H9 (cell line): ENCODE measurements around the gene ANKRD55. TPM values are rescaled to one million over a fixed set of nuclear protein-coding genes. Genes with fewer than 3 reads are reported as not detected.

Experiments
- DNase-seq: peaks from one replicate; pipeline ENCODE4 v3.0.0-alpha.2; 2017
- H2AFZ ChIP-seq: one replicate; pipeline ENCODE4 v1.6.1; 2013; ENCODE audit warnings: mild to moderate bottlenecking, low read length, control low read depth, moderate library complexity
- H2AK5ac ChIP-seq: 2 replicates; pipeline ENCODE4 v1.6.1; 2013; ENCODE audit warnings: low read length, control low read depth, mixed read lengths; ENCODE audit not compliant: insufficient read length
- H2BK120ac ChIP-seq: one replicate; pipeline ENCODE4 v1.6.1; 2013; ENCODE audit warnings: low read depth, mild to moderate bottlenecking, low read length, control low read depth, inconsistent platforms; ENCODE audit not compliant: poor library complexity, severe bottlenecking
- H2BK12ac ChIP-seq: 2 replicates; pipeline ENCODE4 v1.6.1; 2013; ENCODE audit warnings: low read length, control low read depth, mixed read lengths, low read depth; ENCODE audit not compliant: insufficient read length
- H2BK15ac ChIP-seq: 2 replicates; pipeline ENCODE4 v1.6.1; 2013; ENCODE audit warnings: low read depth, low read length, control low read depth
- H2BK20ac ChIP-seq: one replicate; pipeline ENCODE4 v1.6.1; 2013; ENCODE audit warnings: low read depth, mild to moderate bottlenecking, low read length, control low read depth, inconsistent platforms; ENCODE audit not compliant: poor library complexity, severe bottlenecking
- H2BK5ac ChIP-seq: 2 replicates; pipeline ENCODE4 v1.6.1; 2013; ENCODE audit warnings: low read length, control low read depth, mixed read lengths; ENCODE audit not compliant: insufficient read length
- H3K14ac ChIP-seq: 2 replicates; pipeline ENCODE4 v1.6.1; 2013; ENCODE audit warnings: low read length, control low read depth; ENCODE audit not compliant: insufficient read depth
- H3K18ac ChIP-seq: 2 replicates; pipeline ENCODE4 v1.6.1; 2013; ENCODE audit warnings: low read depth, mild to moderate bottlenecking, mixed read lengths, low read length, control low read depth; ENCODE audit not compliant: insufficient read length
- H3K23ac ChIP-seq: 2 replicates; pipeline ENCODE4 v1.6.1; 2013; ENCODE audit warnings: low read length, control low read depth, mixed read lengths, low read depth; ENCODE audit not compliant: insufficient read length
- H3K23me2 ChIP-seq: 2 replicates; pipeline ENCODE4 v1.6.1; 2013; ENCODE audit warnings: low read depth, mild to moderate bottlenecking, mixed read lengths, low read length, control low read depth; ENCODE audit not compliant: insufficient read length, poor library complexity, severe bottlenecking
- H3K27ac ChIP-seq: 2 replicates; pipeline ENCODE4 v1.5.1; 2013; ENCODE audit warnings: low read length, control low read depth, mixed read lengths, low read depth; ENCODE audit not compliant: insufficient read length
- H3K27me3 ChIP-seq: 2 replicates; pipeline ENCODE4 v1.6.1; 2013; ENCODE audit warnings: low read length, control low read depth, inconsistent platforms; ENCODE audit not compliant: insufficient read depth
- H3K4ac ChIP-seq: 2 replicates; pipeline ENCODE4 v1.6.1; 2013; ENCODE audit warnings: low read depth, mild to moderate bottlenecking, control low read depth, inconsistent platforms, low read length, moderate library complexity
- H3K4me1 ChIP-seq: 2 replicates; pipeline ENCODE4 v1.6.1; 2013; ENCODE audit warnings: low read length, control low read depth, inconsistent platforms; ENCODE audit not compliant: insufficient read depth
- H3K4me2 ChIP-seq: 2 replicates; pipeline ENCODE4 v1.6.1; 2013; ENCODE audit warnings: low read length, control low read depth, mixed read lengths; ENCODE audit not compliant: insufficient read length, insufficient read depth
- H3K56ac ChIP-seq: 2 replicates; pipeline ENCODE4 v1.6.1; 2013; ENCODE audit warnings: low read depth, mild to moderate bottlenecking, mixed read lengths, low read length, control low read depth; ENCODE audit not compliant: insufficient read length
- H3K79me1 ChIP-seq: 2 replicates; pipeline ENCODE4 v1.6.1; 2013; ENCODE audit warnings: low read depth, mild to moderate bottlenecking, moderate library complexity, low read length, control low read depth, inconsistent platforms; ENCODE audit not compliant: insufficient read depth, poor library complexity, severe bottlenecking
- H3K79me2 ChIP-seq: 2 replicates; pipeline ENCODE4 v1.6.1; 2013; ENCODE audit warnings: low read length, control low read depth, inconsistent platforms; ENCODE audit not compliant: insufficient read depth
- H3K9ac ChIP-seq: 2 replicates; pipeline ENCODE4 v1.6.1; 2013; ENCODE audit warnings: low read length, control low read depth, mixed read lengths; ENCODE audit not compliant: insufficient read length; ENCODE audit errors: extremely low read depth
- H3K9me3 ChIP-seq: one replicate; pipeline ENCODE4 v1.6.1; 2013; ENCODE audit warnings: low read depth, low read length, inconsistent platforms; ENCODE audit not compliant: control insufficient read depth
- H3T11ph ChIP-seq: one replicate; pipeline ENCODE4 v1.6.1; 2013; ENCODE audit warnings: mild to moderate bottlenecking, low read length, control low read depth, inconsistent platforms
- H4K20me1 ChIP-seq: one replicate; pipeline ENCODE4 v1.6.1; 2013; ENCODE audit not compliant: control insufficient read depth, insufficient read length, insufficient read depth
- H4K5ac ChIP-seq: 2 replicates; pipeline ENCODE4 v1.6.1; 2013; ENCODE audit warnings: low read depth, mild to moderate bottlenecking, mixed read lengths, low read length, control low read depth; ENCODE audit not compliant: insufficient read length
- H4K8ac ChIP-seq: replicated peaks from 2 replicates; pipeline ENCODE4 v1.6.1; 2013; ENCODE audit warnings: low read length, control low read depth, mixed read lengths, low read depth; ENCODE audit not compliant: insufficient read length
- H4K91ac ChIP-seq: 2 replicates; pipeline ENCODE4 v1.6.1; 2013; ENCODE audit warnings: low read depth, mild to moderate bottlenecking, moderate library complexity, mixed read lengths, low read length, control low read depth; ENCODE audit not compliant: insufficient read length
- H3K27ac Mint-ChIP-seq, 3 experiments: 2 replicates in 2 of 3; 3 replicates in 1 of 3; pipeline ENCODE4 v1.8.0; 2020 to 2021; ENCODE audit warnings: mixed read lengths in 3 of 3, mild to moderate bottlenecking in 1 of 3, moderate library complexity in 1 of 3
- H3K27me3 Mint-ChIP-seq: 2 replicates; pipeline ENCODE4 v1.8.0; 2021; ENCODE audit warnings: low read depth, mild to moderate bottlenecking, moderate library complexity, mixed read lengths
- H3K36me3 Mint-ChIP-seq, 3 experiments: 2 replicates in 2 of 3; 3 replicates in 1 of 3; pipeline ENCODE4 v1.8.0; 2020 to 2021; ENCODE audit warnings: low read depth in 3 of 3, mixed read lengths in 3 of 3; ENCODE audit not compliant: insufficient read depth in 1 of 3
- H3K4me1 Mint-ChIP-seq, 2 experiments: 2 replicates each; pipeline ENCODE4 v1.8.0; 2020; ENCODE audit warnings: mixed read lengths in 2 of 2
- H3K4me3 Mint-ChIP-seq, 2 experiments: 2 replicates in 1 of 2; 3 replicates in 1 of 2; pipeline ENCODE4 v1.8.0; 2020 to 2021; ENCODE audit warnings: mild to moderate bottlenecking in 2 of 2, mixed read lengths in 2 of 2, moderate library complexity in 1 of 2
- H3K9me3 Mint-ChIP-seq, 2 experiments: 2 replicates in 1 of 2; 3 replicates in 1 of 2; pipeline ENCODE4 v1.8.0; 2020; ENCODE audit warnings: mild to moderate bottlenecking in 2 of 2, mixed read lengths in 2 of 2, moderate library complexity in 1 of 2
- WGBS: extraction: QIAGEN DNeasy Blood & Tissue Kit; methylation state at CpG from one replicate; pipeline ENCODE4 v1.1.7; 2013; ENCODE audit warnings: missing lambda C conversion rate, low lambda C conversion rate, mixed read lengths; ENCODE audit not compliant: insufficient read length; ENCODE audit errors: extremely low coverage; 5-methylcytosine and 5-hydroxymethylcytosine counted together
- total RNA-seq: library from RNA; stranded (reverse); gene quantifications from 2 replicates; pipeline ENCODE4 v1.2.1, GENCODE V29; 2021
- TF ChIP-seq, protein P1 (sequence below): fragments of 200-600 bp; sonication (generic); conservative IDR thresholded peaks from 3 replicates; pipeline ENCODE4 v1.8.0; 2021; ENCODE audit warnings: antibody characterized with exemption, mild to moderate bottlenecking

Gene ANKRD55
- total RNA-seq, 1 experiment from 2014 or later = not detected

DNA sequence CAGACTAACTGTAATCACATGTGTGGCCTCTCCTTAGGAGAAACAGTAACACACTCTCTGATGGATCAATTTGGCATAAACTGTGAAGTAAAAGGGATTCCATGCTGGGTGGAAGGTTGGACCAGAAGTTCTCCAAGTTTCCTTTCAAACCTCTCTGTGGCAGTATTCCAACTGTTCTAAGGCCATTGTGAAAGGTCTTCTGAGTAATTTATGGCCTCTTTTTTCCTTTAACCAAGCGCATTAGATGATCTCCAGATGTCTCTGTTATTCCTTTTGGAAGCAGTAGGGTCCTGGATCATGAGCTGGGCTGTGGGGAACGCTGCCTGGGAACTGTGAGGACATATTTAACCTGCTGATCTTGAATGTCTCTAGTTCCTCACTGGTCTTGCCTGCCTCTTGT lies 157.8 kb downstream of the ANKRD55 start:
- H2BK20ac ChIP-seq = no peak overlapping the region
- H4K91ac ChIP-seq = no peak overlapping the region
- no peaks in the 10 kb centered on the region for H3K27me3 ChIP-seq
- no peaks in the 10 kb centered on the region for H3K4me1 ChIP-seq
- H3K4ac ChIP-seq = no peak overlapping the region
- H4K5ac ChIP-seq = no peak overlapping the region
- no peaks in the 10 kb centered on the region for H3K9me3 ChIP-seq
- H3K4me2 ChIP-seq = no peak overlapping the region
- Mint-ChIP-seq H3K9me3 (peaks cover 3% of the 10 kb centered on the region in 2 experiments; a peak in 4 of 5 replicates), H3K4me1 (peaks cover 8 to 10% of the 10 kb centered on the region in 2 experiments; a peak in 2 of 4 replicates), H3K27me3 (no peaks in the 10 kb centered on the region), H3K27ac (no peak overlapping the region), H3K4me3 (no peak overlapping the region), H3K36me3 (0 out of 7 replicates have a peak, but pooled peaks cover 0 to 4% (median 0%) of the 10 kb centered on the region in 3 experiments)
- no peak overlapping the region for H2AFZ ChIP-seq
- no peak overlapping the region for H3K14ac ChIP-seq
- H4K8ac ChIP-seq = no peak overlapping the region
- H2BK5ac ChIP-seq = no peak overlapping the region
- no peaks in the 10 kb centered on the region for H3K79me1 ChIP-seq
- TF ChIP-seq, protein P1, sequence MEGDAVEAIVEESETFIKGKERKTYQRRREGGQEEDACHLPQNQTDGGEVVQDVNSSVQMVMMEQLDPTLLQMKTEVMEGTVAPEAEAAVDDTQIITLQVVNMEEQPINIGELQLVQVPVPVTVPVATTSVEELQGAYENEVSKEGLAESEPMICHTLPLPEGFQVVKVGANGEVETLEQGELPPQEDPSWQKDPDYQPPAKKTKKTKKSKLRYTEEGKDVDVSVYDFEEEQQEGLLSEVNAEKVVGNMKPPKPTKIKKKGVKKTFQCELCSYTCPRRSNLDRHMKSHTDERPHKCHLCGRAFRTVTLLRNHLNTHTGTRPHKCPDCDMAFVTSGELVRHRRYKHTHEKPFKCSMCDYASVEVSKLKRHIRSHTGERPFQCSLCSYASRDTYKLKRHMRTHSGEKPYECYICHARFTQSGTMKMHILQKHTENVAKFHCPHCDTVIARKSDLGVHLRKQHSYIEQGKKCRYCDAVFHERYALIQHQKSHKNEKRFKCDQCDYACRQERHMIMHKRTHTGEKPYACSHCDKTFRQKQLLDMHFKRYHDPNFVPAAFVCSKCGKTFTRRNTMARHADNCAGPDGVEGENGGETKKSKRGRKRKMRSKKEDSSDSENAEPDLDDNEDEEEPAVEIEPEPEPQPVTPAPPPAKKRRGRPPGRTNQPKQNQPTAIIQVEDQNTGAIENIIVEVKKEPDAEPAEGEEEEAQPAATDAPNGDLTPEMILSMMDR = no peak
- no peak overlapping the region for H3K23ac ChIP-seq
- no peak overlapping the region for H3K9ac ChIP-seq
- no peaks in the 10 kb centered on the region for H3K23me2 ChIP-seq
- H3K56ac ChIP-seq = no peak overlapping the region
- H3K18ac ChIP-seq = no peak overlapping the region
- WGBS = no CpG with 5 or more reads among the region's 2 CpGs
- no peak overlapping the region for H2BK12ac ChIP-seq
- no peak overlapping the region for H3T11ph ChIP-seq
- H2AK5ac ChIP-seq = no peak overlapping the region
- no peak overlapping the region for H2BK120ac ChIP-seq
- no peak overlapping the region for H2BK15ac ChIP-seq
- no peak overlapping the region for H3K27ac ChIP-seq
- no peaks in the 10 kb centered on the region for H4K20me1 ChIP-seq
- DNase-seq = no peak
- no peaks in the 10 kb centered on the region for H3K79me2 ChIP-seq
